NT2/D1 (cell line): Measurements from ENCODE around the gene OR2AT4.
"Not testable (repeated sequence)": the region's sequence is repeated elsewhere in the genome, so short reads cannot be mapped to it uniquely, and the experiment has no call there.

Source experiments
- SUZ12 ChIP-seq: IDR thresholded peaks from 2 replicates; pipeline ENCODE4 v1.6.1; 2011; ENCODE audit not compliant: insufficient read length, insufficient read depth; ENCODE audit errors: extremely low read depth
- YY1 ChIP-seq: IDR thresholded peaks from 2 replicates; pipeline ENCODE4 v1.6.1; 2011; ENCODE audit not compliant: insufficient read length, insufficient read depth
- ZNF274 ChIP-seq: IDR thresholded peaks from 2 replicates; pipeline ENCODE4 v1.6.1; 2011; ENCODE audit warnings: mild to moderate bottlenecking, low read depth, low read length

DNA sequence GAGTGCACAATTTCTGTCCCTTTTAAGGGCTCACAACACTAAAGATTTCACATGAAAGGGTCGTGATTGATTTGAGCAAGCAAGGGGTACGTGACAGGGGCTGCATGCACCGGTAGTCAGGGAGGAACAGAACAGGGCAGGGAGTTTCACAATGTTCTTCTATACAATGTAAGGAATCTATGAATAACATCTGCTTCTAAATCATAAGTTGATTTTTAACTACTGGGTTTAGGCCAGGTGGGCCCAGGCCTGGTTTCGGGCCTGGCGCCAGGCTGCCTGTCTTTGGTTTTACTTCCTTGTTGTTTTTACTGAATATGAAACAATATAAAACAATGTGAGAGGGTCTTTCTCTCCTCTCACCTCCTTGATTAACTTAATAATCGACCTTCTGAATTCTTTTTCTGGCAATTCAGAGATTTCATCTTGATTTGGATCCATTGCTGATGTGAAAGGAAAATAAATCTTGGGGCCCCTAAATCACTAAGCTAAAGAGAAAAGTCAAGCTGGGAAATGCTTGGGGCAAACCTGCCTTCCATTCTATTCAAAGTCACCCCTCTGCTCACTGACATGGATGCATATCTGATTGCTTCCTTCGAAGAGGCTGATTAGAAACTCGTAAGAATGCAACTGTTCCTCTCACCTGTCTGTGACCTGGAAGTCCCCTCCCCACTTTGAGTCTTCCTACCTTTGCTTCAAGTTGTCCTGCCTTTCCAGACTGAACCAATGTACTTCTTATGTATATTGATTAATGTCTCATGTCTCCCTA is 47.0 kb downstream of the OR2AT4 start:
- TF ChIP-seq SUZ12, ZNF274, YY1: not testable (repeated sequence)
